DMS79 (cell line): ENCODE measurements around the gene PSPH.
"Not testable (repeated sequence)": the region's sequence is repeated elsewhere in the genome, so short reads cannot be mapped to it uniquely, and the experiment has no call there.

Experiments used
- DNase-seq: peaks from one replicate; lab custom pipeline; 2025; lab: John Stamatoyannopoulos, UW

The PSPH gene

GRCh38 chr7:56062382-56062781, 11.1 kb upstream of the PSPH start:
- DNase-seq: no peak

- no peak for DNase-seq
Observed at GRCh38 chr7:56053993-56054392, 2.7 kb upstream of the PSPH start.

GRCh38 chr7:56053379-56053778, 2.1 kb upstream of the PSPH start:
- DNase-seq: no peak

- DNase-seq: no peak
Observed at GRCh38 chr7:56051053-56051338, 248 bp downstream of the PSPH start.

GRCh38 chr7:56048763-56049162, 2.5 kb downstream of the PSPH start:
- DNase-seq: not testable (repeated sequence)

GRCh38 chr7:56048245-56048644, 3.0 kb downstream of the PSPH start:
- DNase-seq: no peak

- DNase-seq: not testable (repeated sequence)
Observed at GRCh38 chr7:56047446-56048116, 3.7 kb downstream of the PSPH start.

GRCh38 chr7:56046721-56047445, 4.4 kb downstream of the PSPH start:
- DNase-seq: no peak

GRCh38 chr7:56045758-56046157, 5.5 kb downstream of the PSPH start:
- not testable (repeated sequence) for DNase-seq

GRCh38 chr7:56040730-56041129, 10.5 kb downstream of the PSPH start:
- DNase-seq: no peak

- peak; percentile 90 for DNase-seq
Observed at GRCh38 chr7:56033671-56034432, 17.4 kb downstream of the PSPH start.

GRCh38 chr7:56032578-56032977, 18.7 kb downstream of the PSPH start:
- not testable (repeated sequence) for DNase-seq

- not testable (repeated sequence) for DNase-seq
Observed at GRCh38 chr7:56031556-56031955, 19.7 kb downstream of the PSPH start.

- DNase-seq: no peak
Observed at GRCh38 chr7:56030340-56030739, 20.9 kb downstream of the PSPH start.

GRCh38 chr7:56028942-56029630, 22.2 kb downstream of the PSPH start:
- DNase-seq: no peak

- peak; percentile 64 for DNase-seq
Observed at GRCh38 chr7:56026538-56026937, 24.7 kb downstream of the PSPH start.

GRCh38 chr7:56023500-56023899, 27.7 kb downstream of the PSPH start:
- DNase-seq: no peak

- no peak for DNase-seq
Observed at GRCh38 chr7:56019501-56019900, 31.7 kb downstream of the PSPH start.

GRCh38 chr7:56017015-56017414, 34.2 kb downstream of the PSPH start:
- DNase-seq: not testable (repeated sequence)

- peak; percentile 90 for DNase-seq
Observed at GRCh38 chr7:56009695-56010094, 41.5 kb downstream of the PSPH start.

GRCh38 chr7:56007891-56008290, 43.4 kb downstream of the PSPH start:
- no peak for DNase-seq

GRCh38 chr7:56007167-56007652, 44.0 kb downstream of the PSPH start:
- DNase-seq: no peak
